Activated CD4-positive, alpha-beta T cell treated with anti-CD3 and anti-CD28 coated beads for 1 hour (primary cell): ENCODE data around the gene SLC6A9.
A peak's percentile ranks its signal among the peaks of the same experiment; 100 is the strongest.

Experiments used
- DNase-seq: peaks from one replicate; pipeline ENCODE4 v3.0.0-alpha.2; 2020

The SLC6A9 gene

DNA sequence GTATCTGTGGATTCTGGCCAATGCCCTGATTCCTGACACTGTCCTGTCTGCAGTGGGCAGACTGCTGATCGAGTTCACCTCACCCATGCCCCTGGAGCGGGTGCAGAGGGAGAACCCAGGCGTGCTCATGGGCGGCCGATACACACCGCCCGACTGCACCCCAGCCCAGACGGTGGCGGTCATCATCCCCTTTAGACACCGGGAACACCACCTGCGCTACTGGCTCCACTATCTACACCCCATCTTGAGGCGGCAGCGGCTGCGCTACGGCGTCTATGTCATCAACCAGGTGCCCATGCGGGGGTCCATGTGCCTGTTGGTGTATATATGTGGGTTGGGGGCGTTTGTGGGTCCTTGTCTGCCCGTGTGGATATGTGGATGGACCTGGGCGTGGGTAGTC is 49.6 kb downstream of the SLC6A9 start:
- DNase-seq, result no peak

DNA sequence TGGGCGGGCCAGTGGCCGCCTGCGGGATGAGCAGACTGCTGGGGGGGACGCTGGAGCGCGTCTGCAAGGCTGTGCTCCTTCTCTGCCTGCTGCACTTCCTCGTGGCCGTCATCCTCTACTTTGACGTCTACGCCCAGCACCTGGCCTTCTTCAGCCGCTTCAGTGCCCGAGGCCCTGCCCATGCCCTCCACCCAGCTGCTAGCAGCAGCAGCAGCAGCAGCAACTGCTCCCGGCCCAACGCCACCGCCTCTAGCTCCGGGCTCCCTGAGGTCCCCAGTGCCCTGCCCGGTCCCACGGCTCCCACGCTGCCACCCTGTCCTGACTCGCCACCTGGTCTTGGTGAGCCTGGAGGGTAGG is 50.1 kb downstream of the SLC6A9 start:
- no peak for DNase-seq

DNA sequence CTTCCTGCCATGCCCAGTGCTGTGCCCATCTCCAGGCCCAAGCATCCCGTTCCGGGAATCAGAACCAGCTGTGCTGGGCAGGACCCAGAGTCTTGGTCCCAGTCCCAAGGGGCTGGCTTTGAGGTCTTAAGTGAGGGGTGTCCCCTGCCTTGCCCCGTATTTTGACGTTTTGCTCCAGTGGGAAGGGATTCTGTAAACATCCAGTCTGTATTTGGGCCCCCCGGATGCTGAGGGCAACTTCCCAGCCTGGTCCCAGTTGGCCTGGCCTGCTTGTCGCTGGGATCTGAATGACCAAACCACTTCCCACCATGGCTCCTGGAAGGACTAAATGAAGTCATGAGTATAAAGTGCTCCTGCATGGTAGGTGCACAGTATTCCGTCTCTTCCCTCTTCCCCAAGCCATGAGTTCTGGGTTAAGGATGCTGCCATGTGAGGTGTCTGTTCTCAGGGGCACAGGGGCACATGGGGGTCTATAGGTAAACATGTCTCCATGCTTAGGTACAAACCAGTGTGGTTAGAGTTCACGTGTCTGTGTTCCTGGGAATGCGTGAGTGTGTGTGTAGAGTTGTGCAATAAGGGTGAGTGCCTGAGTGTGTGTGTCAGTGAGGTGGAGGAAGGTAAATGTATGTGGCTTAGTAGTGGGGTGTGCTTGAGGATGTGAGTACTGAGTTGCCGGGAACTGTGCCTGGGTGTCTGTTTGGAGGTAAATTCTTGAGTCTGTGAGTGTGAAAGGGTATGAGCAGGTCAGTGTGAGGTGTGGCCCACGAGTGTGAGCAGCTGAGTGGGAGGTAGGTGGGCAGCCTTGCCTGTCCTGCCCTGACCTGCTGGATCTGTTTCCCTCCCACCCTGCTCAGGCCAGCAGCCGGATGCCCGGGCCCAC is 50.8 kb downstream of the SLC6A9 start:
- DNase-seq, result no peak

DNA sequence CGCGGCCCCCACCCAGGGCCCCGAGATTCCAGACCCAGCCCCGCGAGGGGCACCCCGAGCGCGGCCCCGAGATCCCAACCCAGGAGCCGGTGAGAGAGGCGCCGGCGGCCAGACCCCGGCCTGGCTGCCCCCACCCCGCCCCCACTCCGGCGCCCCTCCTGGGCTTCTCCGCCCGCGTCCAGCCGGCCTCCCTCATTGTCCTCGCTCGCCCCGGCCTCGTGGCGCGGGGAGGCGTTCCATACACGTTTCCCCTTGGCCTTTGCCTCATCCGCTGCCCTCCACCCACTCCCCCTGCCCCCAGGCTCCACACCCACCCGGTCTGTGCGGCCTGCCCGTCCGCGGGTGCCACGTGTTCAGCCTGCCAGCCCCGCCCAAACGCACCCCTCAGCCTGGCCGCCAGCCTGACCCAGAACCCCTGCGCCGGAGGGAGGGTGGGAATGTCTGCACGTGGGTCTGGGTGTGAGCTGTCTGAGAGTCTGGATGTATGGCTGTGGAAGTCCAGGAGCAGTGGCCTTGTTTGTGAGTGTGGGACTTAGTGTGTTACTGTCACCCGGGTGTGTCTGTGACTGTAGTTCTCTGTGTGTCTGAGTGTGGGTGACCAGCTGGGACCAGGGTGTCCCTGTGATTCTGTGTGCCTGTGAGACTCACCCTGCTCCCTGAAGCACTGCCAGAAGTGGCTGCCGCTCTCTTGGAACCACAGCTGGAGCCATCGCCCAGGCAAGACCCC is 51.6 kb downstream of the SLC6A9 start:
- no peak for DNase-seq

DNA sequence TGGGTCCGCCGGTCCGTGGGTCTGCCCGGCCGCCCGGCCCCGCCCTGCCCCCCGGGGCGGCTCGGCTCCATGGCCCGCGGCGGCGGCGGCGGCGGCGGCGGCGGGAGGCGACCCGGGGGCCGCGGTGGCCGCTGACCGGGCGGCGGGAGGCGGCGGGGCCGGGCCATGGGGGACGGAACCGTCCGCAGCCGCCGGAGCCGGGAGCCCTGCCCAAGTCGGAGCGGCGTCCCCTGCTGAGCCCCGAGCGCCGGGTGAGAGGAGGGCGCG is 52.1 kb downstream of the SLC6A9 start:
- DNase-seq, result no peak

DNA sequence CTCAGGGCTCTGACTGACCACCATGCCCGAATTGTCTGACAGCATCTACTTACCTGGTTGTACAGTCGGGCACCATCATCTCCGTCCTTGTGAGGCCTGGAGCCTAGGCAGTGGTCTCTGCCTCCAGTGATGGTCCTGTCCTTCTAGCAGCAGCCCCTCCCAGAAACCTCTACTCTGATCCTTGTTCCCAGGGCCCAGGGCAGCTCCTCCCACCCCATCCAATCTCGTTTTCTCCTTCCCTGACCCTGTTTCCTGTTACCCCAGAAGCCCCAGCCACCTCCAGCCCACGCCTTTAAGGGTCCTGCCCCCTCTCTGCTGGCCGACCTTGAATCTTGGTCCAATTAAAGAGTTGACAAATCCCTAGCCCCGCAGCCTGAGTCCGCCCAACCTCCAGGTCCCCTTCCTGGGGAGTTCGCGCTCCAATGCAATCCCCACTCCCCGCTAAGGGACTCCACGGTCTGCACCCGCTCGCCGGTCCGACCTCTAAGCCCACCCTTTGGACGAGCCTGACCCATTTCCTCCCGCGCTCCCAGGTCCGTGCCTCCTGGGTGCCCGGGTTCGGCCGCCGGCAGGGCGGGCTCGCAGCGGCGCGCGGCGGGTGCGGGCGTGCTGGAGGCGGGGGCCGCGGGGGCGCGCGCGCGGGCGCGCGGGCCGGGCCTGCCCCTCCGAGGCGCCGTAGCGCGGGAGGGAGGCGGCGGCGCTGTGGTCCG is 52.6 kb downstream of the SLC6A9 start, which contains the start of gene B4GALT2:
Gene B4GALT2, plus strand, starts transcription at position 660 of the 710 bp plus-strand sequence. CDS start 1,951 bp downstream, outside the sequence.
- DNase-seq, result no peak

DNA sequence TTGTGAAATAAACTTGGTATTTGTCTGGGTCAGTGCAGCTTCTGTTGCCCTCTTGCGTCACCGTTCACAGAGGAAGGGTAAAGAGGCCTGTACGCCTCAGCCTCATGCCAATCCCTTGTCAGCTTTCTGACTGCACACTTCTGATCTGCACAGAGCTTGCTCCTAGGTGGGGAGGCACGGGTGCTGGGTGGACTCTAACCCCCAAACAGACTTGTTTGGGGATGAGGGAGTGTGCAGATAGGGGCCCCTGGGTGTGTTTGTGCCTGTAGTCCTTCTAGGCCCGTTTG is 53.1 kb downstream of the SLC6A9 start:
- DNase-seq, result no peak

DNA sequence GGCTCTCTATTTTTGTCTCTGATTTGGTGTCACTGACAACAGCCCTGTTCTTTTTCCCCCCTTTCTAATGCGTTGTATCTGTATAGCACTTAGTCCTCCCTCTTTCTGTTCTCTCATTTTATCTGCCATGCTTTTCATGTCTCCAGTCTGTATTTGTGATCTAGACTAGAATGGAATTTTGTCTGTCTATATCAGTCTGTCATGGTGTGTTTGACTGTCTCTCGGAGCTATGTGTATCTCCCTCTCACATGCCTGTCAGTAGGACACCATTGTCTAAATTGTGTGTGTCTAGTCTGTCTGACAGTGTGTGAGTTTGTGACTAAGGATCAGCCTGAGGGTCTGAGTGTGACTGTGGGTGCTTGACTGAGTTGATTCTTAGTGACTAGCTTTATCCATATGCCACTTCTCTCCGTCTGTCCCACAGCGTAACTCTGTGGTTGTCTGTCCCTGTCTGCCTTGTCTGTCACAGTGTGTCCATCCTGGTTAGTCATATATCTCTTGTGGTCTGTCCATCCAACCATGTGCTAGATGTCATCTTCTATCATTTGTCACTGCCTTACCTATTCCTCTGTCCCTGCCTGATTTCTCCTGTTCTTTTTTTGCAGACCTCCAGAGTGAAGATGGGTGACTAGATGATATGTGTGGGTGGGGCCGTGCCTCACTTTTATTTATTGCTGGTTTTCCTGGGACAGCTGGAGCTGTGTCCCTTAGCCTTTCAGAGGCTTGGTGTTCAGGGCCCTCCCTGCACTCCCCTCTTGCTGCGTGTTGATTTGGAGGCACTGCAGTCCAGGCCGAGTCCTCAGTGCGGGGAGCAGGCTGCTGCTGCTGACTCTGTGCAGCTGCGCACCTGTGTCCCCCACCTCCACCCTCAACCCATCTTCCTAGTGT is 53.6 kb downstream of the SLC6A9 start:
- no peak for DNase-seq

DNA sequence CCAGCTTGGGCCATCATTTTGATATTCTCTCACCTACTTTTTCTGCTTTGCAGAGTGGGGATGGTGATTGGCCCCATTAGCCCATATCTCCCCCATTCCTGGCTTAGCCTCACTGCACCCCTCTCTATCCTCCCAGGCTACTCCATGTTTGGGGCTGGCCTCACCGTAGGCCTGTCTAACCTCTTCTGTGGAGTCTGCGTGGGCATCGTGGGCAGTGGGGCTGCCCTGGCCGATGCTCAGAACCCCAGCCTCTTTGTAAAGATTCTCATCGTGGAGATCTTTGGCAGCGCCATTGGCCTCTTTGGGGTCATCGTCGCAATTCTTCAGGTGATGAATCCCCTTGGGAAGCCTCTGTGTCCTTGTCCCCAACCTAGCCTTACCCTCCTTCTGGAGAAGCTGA is 54.4 kb downstream of the SLC6A9 start:
- no peak for DNase-seq

DNA sequence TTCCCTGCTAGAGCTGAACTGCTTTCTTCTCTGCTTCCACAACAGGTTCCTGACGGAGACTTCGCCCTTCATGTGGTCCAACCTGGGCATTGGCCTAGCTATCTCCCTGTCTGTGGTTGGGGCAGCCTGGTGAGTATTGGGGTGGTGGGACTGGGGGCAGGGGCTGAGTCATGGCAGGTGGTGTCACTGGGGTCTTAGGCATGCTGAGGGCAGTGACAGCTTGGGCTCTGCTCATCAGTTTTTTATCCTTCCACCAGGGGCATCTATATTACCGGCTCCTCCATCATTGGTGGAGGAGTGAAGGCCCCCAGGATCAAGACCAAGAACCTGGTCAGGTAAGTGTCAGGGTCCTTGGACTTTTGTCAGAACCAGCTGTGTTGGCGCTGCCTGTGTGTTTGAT is 55.2 kb downstream of the SLC6A9 start:
- no peak for DNase-seq

DNA sequence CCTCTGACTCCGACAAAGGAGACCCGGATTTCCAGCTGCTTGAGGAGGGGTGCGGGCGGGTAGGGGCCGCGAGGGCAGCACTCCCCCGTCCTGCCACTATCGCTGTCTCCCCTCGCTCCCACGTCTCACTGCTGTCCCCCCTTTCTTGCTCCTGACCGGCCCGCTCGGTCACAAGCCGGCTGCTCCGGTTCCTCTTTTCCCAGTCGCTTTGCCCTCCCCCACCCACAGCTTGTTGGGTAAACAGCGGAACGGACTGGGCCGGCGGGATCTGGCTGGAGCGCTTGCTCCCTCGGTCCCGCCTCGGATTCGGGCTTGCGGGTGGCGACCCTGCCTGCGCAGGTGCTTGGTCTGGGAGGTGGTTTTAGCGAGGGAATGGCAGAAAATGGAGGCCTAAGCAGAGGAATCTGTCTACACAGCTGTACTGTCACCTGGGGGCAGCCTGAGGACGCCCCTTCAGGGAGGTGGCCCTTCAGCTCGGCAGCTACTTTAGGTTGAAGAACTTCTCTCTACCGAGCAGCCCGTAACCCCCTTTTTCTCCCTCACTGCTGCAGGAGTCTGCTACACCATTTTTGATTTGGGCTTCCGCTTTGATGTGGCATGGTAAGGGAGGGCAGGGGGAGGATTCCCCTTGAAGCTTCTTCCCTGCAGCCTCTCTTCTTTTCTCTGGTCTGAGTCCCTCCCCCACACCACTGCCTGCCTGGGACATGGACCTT is 55.9 kb downstream of the SLC6A9 start:
- DNase-seq, result no peak

DNA sequence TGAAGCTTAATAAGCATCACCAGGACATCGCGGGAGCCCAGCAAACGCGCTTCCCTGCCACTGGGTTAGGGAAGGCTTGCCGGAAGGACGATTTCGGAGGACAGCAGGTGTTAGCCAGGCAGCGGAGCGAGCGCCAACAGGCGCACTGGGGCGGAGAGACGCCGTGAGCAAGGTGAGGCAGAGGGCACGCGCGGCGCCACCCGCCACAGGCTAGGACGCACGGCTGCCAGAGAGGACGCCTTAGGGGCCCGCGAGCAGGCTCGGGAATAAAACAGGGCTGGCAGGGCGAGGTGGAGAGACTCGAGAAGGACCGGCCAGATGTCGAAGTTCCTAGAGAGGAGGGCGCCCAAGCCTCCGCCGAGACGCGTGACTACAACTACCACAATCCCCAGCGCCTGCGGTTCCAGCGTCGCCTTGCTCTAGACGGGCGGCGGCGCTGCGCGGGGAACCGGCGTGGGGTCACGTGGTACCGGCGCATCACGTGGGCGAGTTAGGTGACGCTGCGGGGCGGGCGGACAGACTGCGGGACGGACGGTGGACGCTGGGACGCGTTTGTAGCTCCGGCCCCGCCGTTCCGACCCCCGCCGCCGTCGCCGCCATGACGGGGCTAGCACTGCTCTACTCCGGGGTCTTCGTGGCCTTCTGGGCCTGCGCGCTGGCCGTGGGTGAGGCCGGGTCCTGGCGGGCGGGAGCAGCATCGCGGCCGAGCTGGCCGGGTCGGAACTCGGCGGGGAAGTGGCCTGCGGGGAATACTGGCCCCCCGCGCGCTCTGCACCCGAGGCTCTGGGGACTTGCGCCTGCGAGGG is 56.6 kb downstream of the SLC6A9 start, which contains the start of gene ATP6V0B:
Gene ATP6V0B, plus strand, starts transcription at position 518 of the 806 bp plus-strand sequence. Its CDS starts 81 bp downstream, at position 599.
- DNase-seq, result peak; percentile 88

DNA sequence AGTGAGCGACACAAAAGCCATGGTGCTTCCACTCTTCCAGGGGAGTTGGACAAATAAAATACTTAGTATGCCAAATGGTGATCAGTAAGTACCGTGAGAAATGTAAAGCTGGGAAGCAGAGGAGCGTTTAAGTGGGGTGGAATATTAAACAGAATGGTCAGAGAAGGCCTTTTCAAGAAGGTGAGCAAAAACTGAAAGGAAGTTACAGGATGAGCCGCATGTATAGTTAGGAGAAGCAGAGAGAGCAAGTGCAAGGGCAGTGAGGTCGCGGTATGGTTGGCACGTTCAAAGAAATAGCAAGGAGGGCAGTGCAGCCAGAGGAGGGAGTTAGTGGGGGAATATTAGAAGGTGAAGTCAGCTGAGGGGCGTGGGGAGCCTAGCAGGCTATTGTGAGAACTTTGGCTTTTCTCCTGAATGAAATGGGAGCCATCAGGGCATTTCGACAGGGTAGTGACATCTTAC is 57.2 kb downstream of the SLC6A9 start:
- no peak for DNase-seq

DNA sequence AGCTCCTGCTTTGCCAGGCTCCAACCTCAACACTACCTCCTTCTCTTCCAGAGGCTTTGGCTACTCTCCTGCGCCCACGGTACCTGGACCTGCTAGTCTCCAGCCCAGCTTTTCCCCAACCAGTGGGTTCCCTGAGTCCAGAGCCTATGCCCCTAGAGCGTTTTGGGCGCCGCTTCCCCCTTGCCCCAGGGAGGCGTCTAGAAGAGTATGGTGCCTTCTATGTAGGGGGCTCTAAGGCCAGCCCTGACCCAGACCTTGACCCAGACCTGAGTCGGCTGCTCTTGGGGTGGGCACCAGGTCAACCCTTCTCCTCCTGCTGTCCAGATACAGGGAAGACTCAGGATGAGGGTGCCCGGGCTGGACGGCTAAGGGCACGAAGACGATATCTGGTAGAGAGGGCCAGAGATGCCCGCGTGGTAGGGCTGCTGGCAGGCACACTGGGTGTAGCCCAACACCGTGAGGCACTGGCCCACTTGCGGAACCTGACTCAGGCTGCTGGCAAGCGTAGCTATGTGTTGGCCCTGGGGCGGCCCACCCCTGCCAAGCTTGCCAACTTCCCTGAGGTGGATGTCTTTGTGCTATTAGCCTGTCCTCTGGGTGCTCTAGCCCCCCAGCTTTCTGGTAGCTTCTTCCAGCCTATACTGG is 59.8 kb downstream of the SLC6A9 start:
- no peak for DNase-seq

DNA sequence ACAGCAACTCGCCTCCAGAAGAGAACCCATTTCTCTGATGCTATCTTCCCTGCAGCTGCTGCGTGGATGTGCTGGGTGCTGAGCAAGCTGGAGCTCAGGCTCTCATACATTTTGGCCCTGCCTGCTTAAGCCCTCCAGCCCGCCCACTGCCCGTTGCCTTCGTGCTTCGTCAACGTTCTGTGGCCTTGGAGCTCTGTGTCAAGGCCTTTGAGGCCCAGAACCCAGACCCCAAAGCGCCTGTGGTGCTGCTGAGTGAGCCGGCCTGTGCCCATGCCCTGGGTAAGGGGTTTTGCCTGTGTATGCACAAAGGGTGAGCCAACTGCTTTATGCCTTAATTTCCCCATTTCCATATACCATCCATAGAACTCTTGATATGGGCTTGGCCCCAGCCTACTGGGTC is 60.4 kb downstream of the SLC6A9 start:
- DNase-seq, result no peak

DNA sequence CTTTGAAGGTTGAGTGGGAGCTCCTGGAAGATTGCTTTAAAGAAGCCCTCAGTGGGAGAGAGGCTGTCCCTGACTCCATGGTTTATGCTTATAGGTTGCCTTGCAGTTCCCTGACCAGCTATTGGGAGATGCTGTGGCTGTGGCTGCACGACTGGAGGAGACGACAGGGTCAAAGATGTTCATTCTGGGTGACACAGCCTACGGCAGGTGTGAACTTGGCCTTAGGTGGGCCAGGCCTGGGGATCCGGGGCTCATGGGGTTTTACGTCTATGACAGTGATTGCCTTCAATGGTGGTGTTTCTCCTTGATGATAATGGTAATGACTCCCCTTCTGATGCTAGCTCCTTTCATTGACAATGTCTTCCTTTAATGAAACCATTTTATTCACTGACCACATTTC is 60.8 kb downstream of the SLC6A9 start:
- no peak for DNase-seq

DNA sequence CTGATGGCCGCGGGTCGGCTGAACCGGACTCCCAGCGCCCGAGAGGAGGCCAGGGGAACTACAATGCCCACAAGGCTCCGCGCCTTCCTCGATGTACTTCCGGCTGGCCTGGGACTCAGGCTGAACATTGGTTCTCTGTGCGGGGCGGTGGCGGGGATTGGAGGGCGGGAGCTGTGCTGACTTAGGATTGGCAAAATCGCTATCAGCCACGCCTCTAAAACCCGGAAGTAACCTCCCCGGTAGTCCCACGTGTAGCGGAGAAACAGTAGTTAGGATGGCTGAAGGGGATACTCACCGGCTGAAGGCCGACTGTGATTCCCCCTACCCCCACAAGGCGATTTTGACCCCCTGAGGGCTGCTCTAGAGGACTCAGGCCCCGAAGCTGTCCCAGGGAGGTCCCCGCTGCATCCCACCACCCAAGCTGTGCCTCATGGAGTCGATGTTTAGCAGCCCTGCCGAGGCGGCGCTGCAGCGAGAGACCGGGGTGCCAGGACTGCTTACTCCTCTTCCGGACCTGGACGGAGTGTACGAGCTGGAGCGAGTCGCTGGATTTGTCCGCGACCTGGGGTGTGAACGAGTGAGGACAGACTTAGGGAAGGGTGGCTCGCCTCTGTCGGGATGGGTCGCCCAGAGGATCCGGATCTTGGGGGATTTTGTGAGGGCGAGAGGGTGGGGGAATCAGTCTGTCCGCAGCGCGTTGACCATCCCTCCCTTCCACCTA is 61.4 kb downstream of the SLC6A9 start, which contains the start of gene DPH2:
Gene DPH2, plus strand, starts transcription at position 265 of the 721 bp plus-strand sequence. Its CDS starts 166 bp downstream, at position 431.
- DNase-seq, result peak; percentile 90

DNA sequence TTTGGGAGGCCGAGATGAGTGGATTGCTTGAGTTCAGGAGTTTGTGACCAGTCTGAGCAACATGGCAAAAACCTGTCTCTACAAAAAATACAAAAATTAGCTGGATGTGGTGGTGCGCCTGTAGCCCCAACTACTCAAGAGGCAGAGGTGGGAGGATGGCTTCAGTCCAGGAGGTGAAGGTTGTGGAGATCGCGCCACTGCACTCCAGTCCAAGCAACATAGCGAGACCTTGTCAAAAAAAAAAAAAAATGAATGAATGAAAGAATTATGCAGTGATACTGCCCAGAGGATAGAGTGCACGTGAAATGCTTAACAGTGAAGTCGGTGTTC is 61.9 kb downstream of the SLC6A9 start:
- no peak for DNase-seq

DNA sequence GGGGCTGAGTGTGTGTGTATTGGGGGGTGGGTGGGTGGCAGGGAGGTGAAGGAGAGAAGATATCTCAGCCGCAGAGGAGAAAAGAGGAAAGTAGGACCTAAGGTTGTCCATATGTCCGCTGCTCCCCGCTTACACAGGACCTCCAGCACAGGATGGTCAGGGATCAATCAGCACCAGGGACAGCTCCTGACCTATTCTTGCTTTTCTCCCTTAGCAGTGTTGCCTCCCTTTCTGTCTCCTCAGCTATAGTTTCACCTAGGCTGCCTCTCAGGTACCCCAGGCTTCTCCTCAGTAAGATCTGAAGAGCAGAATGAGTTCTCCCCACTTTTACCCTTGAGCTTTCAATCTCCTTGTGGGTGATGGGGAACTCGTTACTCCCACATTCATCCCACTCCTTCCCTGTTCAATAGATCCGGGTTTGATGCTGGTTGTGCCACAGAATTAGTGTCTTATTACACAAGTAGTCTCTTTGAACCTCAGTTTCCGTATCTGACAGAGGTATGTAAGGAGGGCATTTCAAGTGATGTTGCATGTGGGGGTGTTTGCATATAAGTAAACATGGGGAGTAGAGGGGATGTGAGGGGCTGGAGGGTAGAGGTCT is 62.8 kb downstream of the SLC6A9 start:
- no peak for DNase-seq

DNA sequence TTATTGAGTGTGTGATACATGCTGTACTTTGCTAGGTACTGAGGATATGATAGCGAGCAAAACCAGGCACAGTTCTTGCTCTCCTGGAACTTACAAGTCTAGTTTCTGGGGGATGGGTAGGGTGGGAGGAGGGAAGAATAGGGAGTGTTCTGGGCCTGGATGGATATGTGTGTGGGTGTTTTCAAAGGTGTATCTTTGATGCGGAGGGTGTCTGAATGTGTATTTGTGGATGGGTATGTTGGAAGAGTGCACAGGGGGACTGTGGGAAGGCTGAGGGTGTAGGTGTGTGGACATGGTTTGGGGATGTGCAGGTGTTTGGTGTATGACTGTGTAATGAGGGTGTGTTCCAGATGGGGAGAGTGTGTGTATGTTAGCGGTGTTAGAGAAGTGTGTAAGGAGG is 65.9 kb downstream of the SLC6A9 start:
- no peak for DNase-seq
